IMR-90 (cell line): ENCODE results near the gene RAB3A. TPM values are rescaled to one million over a fixed set of nuclear protein-coding genes. Genes with fewer than 3 reads are reported as not detected.

Experiments
- ATAC-seq: fragments of 200-7000 bp; cut with Tn5 transposase; 2 replicates; pipeline ENCODE4 v1.9.1; 2020; ENCODE audit warnings: low read depth, mild to moderate bottlenecking, moderate library complexity
- BruUV-seq: library from RNA; stranded (reverse); fragments of 400-500 nt; replicated peaks from 2 replicates; lab custom pipeline; 2021; lab: Mats Ljungman, UMichigan
- CTCF ChIA-PET: fragments of 300-600 bp; formaldehyde crosslinking; extraction: SDS; loops from one replicate; lab custom pipeline; 2021; ENCODE audit warnings: antibody characterized with exemption; lab: Yijun Ruan, JAX
- POLR2A ChIA-PET: fragments of 300-600 bp; sonication (Branson Sonifier 250); formaldehyde crosslinking; loops from one replicate; lab custom pipeline; 2022; ENCODE audit warnings: antibody characterized with exemption; ENCODE audit not compliant: unreplicated experiment; lab: Charles Lee
- DNase-seq: peaks from one replicate; pipeline ENCODE4 v3.0.0; 2013
- H2AFZ ChIP-seq: replicated peaks from 2 replicates; pipeline ENCODE3; 2013; ENCODE audit warnings: low read length, mild to moderate bottlenecking; ENCODE audit not compliant: poor library complexity
- H2AK5ac ChIP-seq: 2 replicates; pipeline ENCODE4 v1.6.1; 2013; ENCODE audit warnings: low read depth, low read length, inconsistent platforms
- H2AK9ac ChIP-seq: replicated peaks from 2 replicates; pipeline ENCODE3; 2013; ENCODE audit warnings: mild to moderate bottlenecking, low read depth, low read length, moderate library complexity; ENCODE audit not compliant: poor library complexity
- H2BK120ac ChIP-seq: 2 replicates; pipeline ENCODE4 v1.6.1; 2013; ENCODE audit warnings: low read depth, low read length, inconsistent platforms
- H2BK15ac ChIP-seq: 3 replicates; pipeline ENCODE4 v1.6.1; 2013; ENCODE audit warnings: low read depth, low read length, inconsistent platforms
- H2BK20ac ChIP-seq: 2 replicates; pipeline ENCODE4 v1.6.1; 2013; ENCODE audit warnings: low read depth, mild to moderate bottlenecking, inconsistent platforms, low read length, moderate library complexity
- H2BK5ac ChIP-seq: 2 replicates; pipeline ENCODE4 v1.6.1; 2013; ENCODE audit warnings: mild to moderate bottlenecking, low read depth, low read length, inconsistent platforms; ENCODE audit not compliant: poor library complexity, severe bottlenecking
- H3K14ac ChIP-seq: replicated peaks from 2 replicates; pipeline ENCODE4 v1.6.1; 2013; ENCODE audit warnings: low read depth, low read length, inconsistent platforms
- H3K18ac ChIP-seq: 2 replicates; pipeline ENCODE4 v1.6.1; 2013; ENCODE audit warnings: low read depth, low read length, control low read depth
- H3K23ac ChIP-seq: 2 replicates; pipeline ENCODE4 v1.6.1; 2013; ENCODE audit warnings: low read depth, low read length, inconsistent platforms
- H3K27ac ChIP-seq: 2 replicates; pipeline ENCODE4 v1.5.1; 2013; ENCODE audit warnings: mild to moderate bottlenecking, control low read depth, low read length; ENCODE audit not compliant: insufficient read depth
- H3K27me3 ChIP-seq: 2 replicates; pipeline ENCODE4 v1.6.1; 2013; ENCODE audit warnings: low read length; ENCODE audit not compliant: control insufficient read depth, insufficient read depth
- H3K36me3 ChIP-seq: 2 replicates; pipeline ENCODE4 v1.6.1; 2013; ENCODE audit warnings: low read length, mixed read lengths; ENCODE audit not compliant: control insufficient read depth, insufficient read depth
- H3K4ac ChIP-seq: 2 replicates; pipeline ENCODE4 v1.6.1; 2013; ENCODE audit warnings: low read depth, low read length, inconsistent platforms
- H3K4me1 ChIP-seq: 2 replicates; pipeline ENCODE4 v1.6.1; 2013; ENCODE audit warnings: low read length, mixed read lengths; ENCODE audit not compliant: control insufficient read depth, insufficient read depth
- H3K4me2 ChIP-seq: 2 replicates; pipeline ENCODE4 v1.6.1; 2013; ENCODE audit warnings: low read depth, mild to moderate bottlenecking, control low read depth, low read length, moderate library complexity
- H3K4me3 ChIP-seq: 2 replicates; pipeline ENCODE4 v1.5.1; 2013; ENCODE audit warnings: low read depth, mild to moderate bottlenecking, control low read depth, low read length, moderate library complexity; ENCODE audit not compliant: insufficient read depth
- H3K56ac ChIP-seq: 2 replicates; pipeline ENCODE4 v1.6.1; 2013; ENCODE audit warnings: low read length, inconsistent platforms; ENCODE audit not compliant: insufficient read depth; ENCODE audit errors: extremely low read depth
- H3K79me1 ChIP-seq, 2 experiments: 2 replicates each; pipeline ENCODE4 v1.6.1; 2013; ENCODE audit warnings: low read length in 2 of 2, inconsistent platforms in 1 of 2, low read depth in 1 of 2
- H3K9ac ChIP-seq: 2 replicates; pipeline ENCODE4 v1.6.1; 2013; ENCODE audit warnings: low read depth, low read length, control low read depth
- H3K9me1 ChIP-seq: 2 replicates; pipeline ENCODE4 v1.6.1; 2013; ENCODE audit warnings: low read length, inconsistent platforms; ENCODE audit not compliant: insufficient read depth
- H3K9me3 ChIP-seq: 2 replicates; pipeline ENCODE4 v1.6.1; 2013; ENCODE audit warnings: low read length; ENCODE audit not compliant: control insufficient read depth, insufficient read depth
- H4K20me1 ChIP-seq: 2 replicates; pipeline ENCODE4 v1.6.1; 2013; ENCODE audit warnings: low read length, inconsistent platforms; ENCODE audit not compliant: insufficient read depth
- H4K5ac ChIP-seq: 2 replicates; pipeline ENCODE4 v1.6.1; 2013; ENCODE audit warnings: mild to moderate bottlenecking, low read depth, low read length, control low read depth
- H4K8ac ChIP-seq, 2 experiments: 2 replicates each; pipeline ENCODE4 v1.6.1; 2013; ENCODE audit warnings: low read depth in 2 of 2, low read length in 2 of 2, control low read depth in 1 of 2, inconsistent platforms in 1 of 2
- H4K91ac ChIP-seq: 2 replicates; pipeline ENCODE4 v1.6.1; 2013; ENCODE audit warnings: low read depth, low read length, inconsistent platforms; ENCODE audit not compliant: insufficient read depth
- CEBPB ChIP-seq: IDR thresholded peaks from 2 replicates; pipeline ENCODE4 v1.6.1; 2012; ENCODE audit warnings: low read depth, low read length, improper control_type of control experiment
- FOS ChIP-seq: fragments of 150-350 bp; IDR thresholded peaks from 2 replicates; pipeline ENCODE4 v1.6.1; 2016; ENCODE audit warnings: low read depth, low read length
- NFE2L2 ChIP-seq: fragments of 150-350 bp; IDR thresholded peaks from 2 replicates; pipeline ENCODE4 v1.6.1; 2016; ENCODE audit warnings: low read depth, mild to moderate bottlenecking, low read length
- SMC3 ChIP-seq: fragments of 150-350 bp; IDR thresholded peaks from 2 replicates; pipeline ENCODE4 v1.6.1; 2016; ENCODE audit warnings: low read depth, mild to moderate bottlenecking, antibody characterized with exemption, low read length, moderate library complexity
- WGBS, 2 experiments: methylation state at CpG; one replicate each; pipeline versions ENCODE4 v1.1.5 to v1.1.7; 2013; ENCODE audit warnings: missing lambda C conversion rate in 2 of 2; ENCODE audit not compliant: insufficient read length in 1 of 2; ENCODE audit errors: extremely low coverage in 2 of 2; 5-methylcytosine and 5-hydroxymethylcytosine counted together
- dilution Hi-C: fragments of 300-500 bp; cut with HindIII; formaldehyde crosslinking; loops from one replicate; pipeline ENCODE4 v1.14.3; 2018; ENCODE audit warnings: low sequenced_read_pairs; ENCODE audit not compliant: unreplicated experiment
- in situ Hi-C: fragments of 300-500 bp; cut with MboI; formaldehyde crosslinking; loops from 3 replicates; pipeline ENCODE4 v1.14.3; 2019; ENCODE audit warnings: low sequenced_read_pairs, inconsistent platforms, mixed read lengths
- intact Hi-C: fragments of 100-400 bp; cut with micrococcal nuclease; formaldehyde crosslinking; loops from 2 replicates; pipeline ENCODE4 v1.10.0; 2022
- polyA plus RNA-seq, 3 experiments: library from polyadenylated mRNA; depleted of rRNA; stranded (reverse); fragments of >200 nt; gene quantifications; 2 replicates each; pipeline ENCODE4 v1.2.3, GENCODE V29; 2012; ENCODE audit warnings: low replicate concordance in 1 of 3
- total RNA-seq: library from RNA; depleted of rRNA; stranded (reverse); fragments of >200 nt; gene quantifications from 2 replicates; pipeline ENCODE4 v1.2.3, GENCODE V29; 2012
- TF ChIP-seq, protein P1 (sequence below): fragments of 150-350 bp; IDR thresholded peaks from 2 replicates; pipeline ENCODE4 v1.6.1; 2017; ENCODE audit warnings: mild to moderate bottlenecking, antibody characterized with exemption, low read length, low read depth

RAB3A gene
- total and polyA plus RNA-seq, 2 of the 4 experiments (the other 2 are of a cell fraction): 3.0 to 13.6 TPM

DNA sequence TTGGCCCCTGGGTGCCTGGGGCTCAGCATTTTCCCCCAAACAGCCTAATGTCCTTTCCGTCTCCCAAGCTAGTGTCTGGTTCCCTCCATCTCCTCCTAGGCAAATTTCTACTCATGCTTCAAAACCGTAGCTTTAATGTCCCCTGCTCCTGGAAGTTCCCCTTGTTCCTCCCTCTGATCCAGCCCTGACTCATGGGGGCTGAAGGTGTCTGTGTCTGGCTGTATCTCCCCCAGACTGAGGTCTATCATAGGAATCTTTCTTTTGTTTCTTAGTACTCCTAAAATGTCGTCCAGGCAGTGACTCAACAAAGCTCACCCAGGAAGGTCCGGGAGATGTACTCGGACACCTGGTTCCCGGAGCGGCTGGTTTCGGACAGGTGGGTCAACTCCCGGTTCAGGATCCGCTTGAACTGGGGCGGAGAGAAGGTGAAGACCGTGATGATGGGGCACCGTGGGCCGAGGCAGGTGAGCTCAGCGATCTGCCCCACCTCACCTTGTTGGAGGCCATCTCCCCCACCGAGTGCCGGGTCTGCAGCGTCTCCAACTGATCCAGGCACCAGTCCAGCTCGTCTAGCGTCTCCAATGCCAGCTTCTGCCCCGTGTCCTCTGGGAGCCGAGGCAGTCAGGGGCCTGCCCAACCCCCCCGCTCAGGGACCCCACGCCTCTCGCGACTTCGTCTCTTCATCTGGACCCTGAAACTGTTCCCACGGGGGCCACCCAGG, 16.2 kb upstream of the RAB3A start:
- in situ Hi-C loops: no loop called here
- Histone ChIP-seq H2AFZ (peak overlapping the region; percentile 41), H2BK5ac (no peak overlapping the region), H3K27ac (no peak overlapping the region), H2AK5ac (no peak overlapping the region), H3K9me1 (peaks cover 5% of the 10 kb centered on the region; the same call in 1 of the 2 replicates), H4K91ac (no peak overlapping the region), H3K9me3 (no peaks in the 10 kb centered on the region), H4K5ac (no peak overlapping the region), H3K4me2 (no peak overlapping the region), H3K4me3 (no peak overlapping the region), H3K56ac (no peak overlapping the region), H3K36me3 (no peaks in the 10 kb centered on the region), H3K23ac (no peak overlapping the region), H3K14ac (no peak overlapping the region), H3K4me1 (peaks cover 3% of the 10 kb centered on the region), H3K9ac (no peak overlapping the region), H4K8ac (no peak overlapping the region), H3K4ac (no peak overlapping the region), H2BK20ac (no peak overlapping the region), H2BK15ac (no peak overlapping the region), H3K18ac (no peak overlapping the region), H4K20me1 (no peaks in the 10 kb centered on the region), H2BK120ac (0 out of 2 replicates have a peak overlapping the region, but pooled peaks have one; percentile 8), H3K27me3 (no peaks in the 10 kb centered on the region; the same call in 1 of the 2 replicates), H3K79me1 (no peaks in the 10 kb centered on the region), H2AK9ac (peak overlapping the region; percentile 14)
- TF ChIP-seq, protein P1, sequence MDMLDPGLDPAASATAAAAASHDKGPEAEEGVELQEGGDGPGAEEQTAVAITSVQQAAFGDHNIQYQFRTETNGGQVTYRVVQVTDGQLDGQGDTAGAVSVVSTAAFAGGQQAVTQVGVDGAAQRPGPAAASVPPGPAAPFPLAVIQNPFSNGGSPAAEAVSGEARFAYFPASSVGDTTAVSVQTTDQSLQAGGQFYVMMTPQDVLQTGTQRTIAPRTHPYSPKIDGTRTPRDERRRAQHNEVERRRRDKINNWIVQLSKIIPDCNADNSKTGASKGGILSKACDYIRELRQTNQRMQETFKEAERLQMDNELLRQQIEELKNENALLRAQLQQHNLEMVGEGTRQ: no peak
- no peak for TF ChIP-seq CEBPB
- no peak for TF ChIP-seq NFE2L2
- TF ChIP-seq FOS: 0 out of 2 replicates have a peak, but pooled peaks have one; percentile 3
- TF ChIP-seq SMC3: no peak
- 79% methylated on average over 18 of the region's 28 CpGs; no CpG with 5 or more reads in 1 of the 2 experiments for WGBS, 2 experiments
- intact Hi-C loops: no loop called here
- ATAC-seq: no peak
- ChIA-PET CTCF (interaction anchor here (1.1 kb wide), 1 partner anchor 68 kb away, joined by 3 read pairs; the partner anchor contains the start of gene PIK3R2), POLR2A (no interaction called here)
- no TSS peak for BruUV-seq
- dilution Hi-C loops: no loop called here
- peak; percentile 33 for DNase-seq
